ENCODE results near the gene BHMT.

- TF ChIP-seq CTCF (IDR thresholded peaks at IDR 0.05; ENCODE audit: low read depth, low read length, missing input control) (no peak), JUND (IDR thresholded peaks at IDR 0.05) (peak in 1 of 2 donors; percentile 63), TAF1 (conservative IDR thresholded peaks at IDR 0.05) (no peak), RAD21 (IDR thresholded peaks at IDR 0.05) (no peak), YY1 (IDR thresholded peaks at IDR 0.05) (no peak), GABPA (IDR thresholded peaks at IDR 0.05 in 1 of 2, conservative IDR thresholded peaks at IDR 0.05 in 1 of 2) (no peak), SP1 (IDR thresholded peaks at IDR 0.05) (peak; percentile 46)
- TF ChIP-seq, protein P1, sequence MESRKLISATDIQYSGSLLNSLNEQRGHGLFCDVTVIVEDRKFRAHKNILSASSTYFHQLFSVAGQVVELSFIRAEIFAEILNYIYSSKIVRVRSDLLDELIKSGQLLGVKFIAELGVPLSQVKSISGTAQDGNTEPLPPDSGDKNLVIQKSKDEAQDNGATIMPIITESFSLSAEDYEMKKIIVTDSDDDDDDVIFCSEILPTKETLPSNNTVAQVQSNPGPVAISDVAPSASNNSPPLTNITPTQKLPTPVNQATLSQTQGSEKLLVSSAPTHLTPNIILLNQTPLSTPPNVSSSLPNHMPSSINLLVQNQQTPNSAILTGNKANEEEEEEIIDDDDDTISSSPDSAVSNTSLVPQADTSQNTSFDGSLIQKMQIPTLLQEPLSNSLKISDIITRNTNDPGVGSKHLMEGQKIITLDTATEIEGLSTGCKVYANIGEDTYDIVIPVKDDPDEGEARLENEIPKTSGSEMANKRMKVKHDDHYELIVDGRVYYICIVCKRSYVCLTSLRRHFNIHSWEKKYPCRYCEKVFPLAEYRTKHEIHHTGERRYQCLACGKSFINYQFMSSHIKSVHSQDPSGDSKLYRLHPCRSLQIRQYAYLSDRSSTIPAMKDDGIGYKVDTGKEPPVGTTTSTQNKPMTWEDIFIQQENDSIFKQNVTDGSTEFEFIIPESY (IDR thresholded peaks at IDR 0.05), result no peak
- TF ChIP-seq, protein P2, sequence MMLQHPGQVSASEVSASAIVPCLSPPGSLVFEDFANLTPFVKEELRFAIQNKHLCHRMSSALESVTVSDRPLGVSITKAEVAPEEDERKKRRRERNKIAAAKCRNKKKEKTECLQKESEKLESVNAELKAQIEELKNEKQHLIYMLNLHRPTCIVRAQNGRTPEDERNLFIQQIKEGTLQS (IDR thresholded peaks at IDR 0.05), result no peak
- TF ChIP-seq, protein P3, sequence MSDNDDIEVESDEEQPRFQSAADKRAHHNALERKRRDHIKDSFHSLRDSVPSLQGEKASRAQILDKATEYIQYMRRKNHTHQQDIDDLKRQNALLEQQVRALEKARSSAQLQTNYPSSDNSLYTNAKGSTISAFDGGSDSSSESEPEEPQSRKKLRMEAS (IDR thresholded peaks at IDR 0.05), result peak; percentile 37
- TF ChIP-seq, protein P4, sequence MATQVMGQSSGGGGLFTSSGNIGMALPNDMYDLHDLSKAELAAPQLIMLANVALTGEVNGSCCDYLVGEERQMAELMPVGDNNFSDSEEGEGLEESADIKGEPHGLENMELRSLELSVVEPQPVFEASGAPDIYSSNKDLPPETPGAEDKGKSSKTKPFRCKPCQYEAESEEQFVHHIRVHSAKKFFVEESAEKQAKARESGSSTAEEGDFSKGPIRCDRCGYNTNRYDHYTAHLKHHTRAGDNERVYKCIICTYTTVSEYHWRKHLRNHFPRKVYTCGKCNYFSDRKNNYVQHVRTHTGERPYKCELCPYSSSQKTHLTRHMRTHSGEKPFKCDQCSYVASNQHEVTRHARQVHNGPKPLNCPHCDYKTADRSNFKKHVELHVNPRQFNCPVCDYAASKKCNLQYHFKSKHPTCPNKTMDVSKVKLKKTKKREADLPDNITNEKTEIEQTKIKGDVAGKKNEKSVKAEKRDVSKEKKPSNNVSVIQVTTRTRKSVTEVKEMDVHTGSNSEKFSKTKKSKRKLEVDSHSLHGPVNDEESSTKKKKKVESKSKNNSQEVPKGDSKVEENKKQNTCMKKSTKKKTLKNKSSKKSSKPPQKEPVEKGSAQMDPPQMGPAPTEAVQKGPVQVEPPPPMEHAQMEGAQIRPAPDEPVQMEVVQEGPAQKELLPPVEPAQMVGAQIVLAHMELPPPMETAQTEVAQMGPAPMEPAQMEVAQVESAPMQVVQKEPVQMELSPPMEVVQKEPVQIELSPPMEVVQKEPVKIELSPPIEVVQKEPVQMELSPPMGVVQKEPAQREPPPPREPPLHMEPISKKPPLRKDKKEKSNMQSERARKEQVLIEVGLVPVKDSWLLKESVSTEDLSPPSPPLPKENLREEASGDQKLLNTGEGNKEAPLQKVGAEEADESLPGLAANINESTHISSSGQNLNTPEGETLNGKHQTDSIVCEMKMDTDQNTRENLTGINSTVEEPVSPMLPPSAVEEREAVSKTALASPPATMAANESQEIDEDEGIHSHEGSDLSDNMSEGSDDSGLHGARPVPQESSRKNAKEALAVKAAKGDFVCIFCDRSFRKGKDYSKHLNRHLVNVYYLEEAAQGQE (IDR thresholded peaks at IDR 0.05), result no peak
These were observed 30.8 kb upstream of the BHMT start for GRCh38 chr5:79080804-79081203.
